GM03348 (cell line): ENCODE measurements around the gene FAM110C.
"Not testable (repeated sequence)": the region's sequence is repeated elsewhere in the genome, so short reads cannot be mapped to it uniquely, and the experiment has no call there.

Experiments
- DNase-seq: peaks from one replicate; pipeline ENCODE4 v3.0.0; 2012; ENCODE audit warnings: low spot score

The FAM110C gene

GRCh38 chr2:44748-45341 is 1.5 kb downstream of the FAM110C start:
- no peak for DNase-seq

DNA sequence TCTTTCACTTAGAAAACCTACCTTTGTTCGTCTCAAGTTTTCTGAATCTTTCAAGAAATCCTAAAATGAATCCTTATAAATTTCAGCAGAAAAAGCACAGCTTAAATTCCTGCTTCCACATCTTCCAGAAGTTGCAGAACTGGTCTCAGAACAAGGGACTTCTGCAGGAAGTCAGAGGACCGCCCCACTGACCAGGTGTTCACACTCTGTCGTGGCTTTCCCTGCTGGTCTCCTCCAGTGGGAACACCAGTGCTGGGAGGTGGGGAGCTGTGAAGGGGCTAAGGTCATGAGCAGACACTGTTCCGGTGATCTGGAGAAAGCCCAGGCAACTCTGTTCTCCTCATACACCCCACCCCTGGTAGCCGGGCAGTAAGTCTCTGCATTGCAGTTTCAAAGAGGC is 3.5 kb downstream of the FAM110C start:
- no peak for DNase-seq

- no peak for DNase-seq
Measured at GRCh38 chr2:40465-40864, 5.8 kb downstream of the FAM110C start.

- DNase-seq, result no peak
Measured at GRCh38 chr2:38155-38554, 8.2 kb downstream of the FAM110C start.

DNA sequence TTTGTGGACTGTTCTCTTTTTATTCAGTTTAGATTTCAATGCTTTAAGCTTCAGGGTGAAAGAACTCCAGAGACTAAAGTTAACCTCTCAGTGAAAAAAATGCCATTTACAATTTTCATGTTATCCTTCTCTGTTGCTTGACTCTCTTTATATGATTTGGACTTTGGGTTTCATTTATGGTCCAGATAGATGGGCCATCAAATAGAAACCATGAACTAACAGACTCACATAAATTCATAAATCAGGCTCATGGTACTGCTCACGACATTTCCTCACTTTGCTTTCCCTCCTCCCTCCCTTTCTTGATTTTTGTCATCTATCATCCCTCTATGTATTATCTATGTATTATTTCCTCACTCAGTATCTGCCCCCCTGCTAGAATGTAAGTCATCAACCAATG is 10.0 kb downstream of the FAM110C start:
- DNase-seq, result no peak

GRCh38 chr2:35852-36251 is 10.5 kb downstream of the FAM110C start:
- no peak for DNase-seq

DNA sequence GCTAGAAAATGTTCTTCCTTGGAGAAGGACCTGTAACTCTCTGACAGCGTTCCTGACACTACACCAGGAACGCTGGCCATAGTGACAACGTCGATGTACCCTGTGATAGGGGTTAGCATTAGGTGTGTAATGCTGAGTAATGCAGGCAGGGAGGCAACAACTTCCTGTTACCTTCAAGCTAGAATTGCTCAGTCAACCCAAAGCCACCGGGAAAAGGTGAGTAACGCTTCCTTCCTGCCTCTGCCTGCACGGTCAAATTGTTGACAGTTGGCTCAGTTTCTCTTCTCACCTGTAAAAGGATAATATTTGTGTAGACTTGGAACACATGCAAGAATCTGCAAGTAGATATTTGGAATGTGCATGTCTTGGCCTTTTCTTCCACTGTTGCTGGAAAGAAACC is 12.7 kb downstream of the FAM110C start:
- DNase-seq, result no peak

DNA sequence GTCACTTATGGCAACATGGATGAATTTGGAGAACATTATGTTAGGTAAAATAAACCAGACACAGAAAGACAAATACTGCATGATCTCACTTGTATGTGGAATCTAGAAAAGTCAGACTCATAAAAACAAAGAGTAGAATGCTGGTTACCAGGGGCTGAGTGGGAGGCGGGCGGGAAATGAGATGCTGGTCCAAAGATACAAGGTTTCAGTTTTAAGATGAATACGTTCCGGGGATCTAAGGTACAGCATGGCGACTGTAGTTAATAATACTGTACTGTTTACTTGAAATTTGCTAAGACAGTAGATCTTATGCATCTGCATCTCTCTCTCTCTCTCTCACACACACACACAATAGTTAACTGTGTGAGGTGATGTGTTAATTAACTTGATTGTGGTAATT is 14.2 kb downstream of the FAM110C start:
- DNase-seq, result no peak

DNA sequence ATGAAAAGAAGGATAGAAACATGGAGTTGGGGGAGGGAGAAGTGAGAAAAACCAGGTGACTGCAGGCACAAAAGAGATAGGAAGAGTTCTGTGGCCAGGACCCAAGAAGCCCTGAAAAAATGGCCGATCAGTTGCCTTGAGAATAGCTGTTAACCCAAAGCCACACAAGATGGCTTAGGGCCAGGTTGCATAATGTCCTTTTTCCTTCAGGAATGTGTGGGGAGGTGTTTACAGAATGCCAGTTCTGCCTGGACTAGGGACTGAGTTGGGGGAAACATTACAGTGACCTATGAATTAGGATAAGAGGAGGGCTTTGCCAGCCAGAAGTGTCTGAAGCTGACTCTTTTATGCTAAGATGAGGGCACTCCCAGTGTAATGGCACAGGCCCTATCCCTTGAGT is 17.1 kb downstream of the FAM110C start:
- DNase-seq, result no peak

DNA sequence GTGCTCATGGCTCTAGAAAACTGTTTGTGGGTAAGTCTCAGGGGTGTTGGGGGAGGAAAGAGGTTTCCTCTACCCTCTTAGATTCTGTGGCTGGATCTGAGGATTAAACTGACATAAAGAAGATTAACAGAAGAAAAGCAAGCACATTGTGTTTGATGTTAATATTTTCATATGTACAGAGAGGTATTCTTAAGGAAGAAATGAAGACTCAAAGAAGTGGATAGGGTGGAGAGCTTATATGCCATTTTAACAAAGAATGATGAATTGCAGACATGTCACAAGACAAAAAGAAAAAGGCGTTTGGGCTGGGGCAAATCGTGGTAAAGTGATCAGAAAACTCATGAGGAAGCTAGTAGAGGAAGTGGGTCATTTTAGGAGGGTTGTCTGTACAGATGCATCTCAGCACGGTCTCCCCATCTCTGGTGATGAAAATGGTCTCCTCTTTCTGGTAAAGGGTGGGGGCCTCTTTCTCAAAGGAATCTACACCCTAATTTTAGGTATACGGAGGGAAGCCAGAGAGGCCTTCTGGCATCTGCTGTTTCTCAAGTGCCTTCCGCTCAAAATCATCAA is 17.8 kb downstream of the FAM110C start:
- DNase-seq, result no peak

DNA sequence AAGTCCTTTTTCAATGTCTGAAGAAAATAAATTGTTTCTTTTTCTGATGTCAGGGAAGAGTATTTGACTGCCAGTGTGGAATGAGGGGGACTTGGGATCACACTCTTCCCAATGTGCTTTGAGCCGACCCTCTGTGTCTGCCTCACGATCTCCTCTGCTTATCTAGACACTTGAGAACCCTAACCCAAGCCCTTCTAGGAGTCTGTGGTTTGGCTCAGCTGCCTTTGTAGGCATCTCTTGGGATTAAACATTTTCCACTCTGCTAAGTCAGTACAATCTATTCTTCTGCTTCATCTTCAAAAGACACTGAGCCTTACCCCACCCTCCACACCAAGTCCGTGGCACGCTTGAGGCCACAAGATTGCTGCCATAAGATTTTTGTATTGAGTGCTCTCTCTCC is 19.4 kb downstream of the FAM110C start:
- no peak for DNase-seq

GRCh38 chr2:25543-25942 is 20.8 kb downstream of the FAM110C start:
- no peak for DNase-seq

DNA sequence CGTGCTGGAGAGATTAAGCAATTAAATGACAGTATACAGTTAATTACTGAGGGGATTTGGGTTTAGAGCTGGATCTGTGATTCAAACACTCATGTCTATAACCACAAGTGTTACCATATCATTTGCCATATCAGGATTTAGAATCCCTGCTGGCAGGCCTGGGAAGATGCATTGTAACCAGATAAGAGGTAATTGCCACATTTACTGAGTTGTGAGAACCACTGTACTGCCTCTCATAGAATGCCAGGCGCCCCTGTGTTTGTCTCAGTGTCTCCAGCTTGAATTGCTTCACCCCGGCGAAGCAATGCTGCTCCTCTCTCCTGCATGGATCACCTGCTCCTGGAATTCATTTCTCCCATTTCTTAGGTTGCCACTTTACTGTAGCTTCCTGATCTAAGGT is 21.7 kb downstream of the FAM110C start:
- DNase-seq, result not testable (repeated sequence)

GRCh38 chr2:24107-24506 is 22.2 kb downstream of the FAM110C start:
- DNase-seq, result no peak

DNA sequence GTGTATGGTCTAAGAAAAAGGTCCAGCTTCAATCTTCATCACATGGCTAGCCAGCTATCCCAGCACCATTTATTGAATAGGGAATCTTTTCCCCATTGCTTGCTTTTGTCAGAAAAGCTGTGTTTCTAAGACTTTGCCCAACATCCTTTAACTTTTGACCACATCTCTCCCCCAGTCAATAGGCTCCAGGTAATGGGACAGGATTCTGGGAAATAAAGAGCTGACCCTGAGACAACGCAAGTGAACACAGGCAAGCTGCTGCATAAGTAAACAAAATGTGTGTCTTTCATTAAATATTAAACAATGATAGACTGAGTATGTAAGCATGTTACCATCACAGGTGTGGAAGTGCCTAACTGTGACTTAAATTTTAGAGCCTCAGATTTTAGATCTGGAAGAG is 23.0 kb downstream of the FAM110C start:
- no peak for DNase-seq

DNA sequence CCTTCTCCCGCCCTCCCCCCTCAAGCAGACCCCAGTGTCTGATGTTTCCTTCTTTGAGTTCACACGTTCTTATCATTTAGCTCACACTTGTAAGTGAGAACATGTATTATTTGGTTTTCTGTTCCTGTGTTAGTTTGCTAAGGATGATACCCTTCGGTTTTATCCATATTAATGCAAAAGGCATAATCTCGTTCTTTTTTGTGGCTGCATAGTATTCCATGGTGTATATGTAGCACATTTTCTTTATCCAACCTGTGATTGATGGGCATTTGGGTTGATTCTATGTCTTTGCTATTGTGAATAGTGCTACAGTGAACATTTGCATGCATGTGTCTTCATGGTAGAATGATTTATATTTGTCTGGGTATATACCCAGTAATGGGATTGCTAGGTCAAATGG is 24.1 kb downstream of the FAM110C start:
- not testable (repeated sequence) for DNase-seq

- DNase-seq, result not testable (repeated sequence)
Measured at GRCh38 chr2:20259-20658, 26.0 kb downstream of the FAM110C start.

GRCh38 chr2:19505-19904 is 26.8 kb downstream of the FAM110C start:
- DNase-seq, result no peak

- DNase-seq, result no peak
Measured at GRCh38 chr2:18402-19271, 27.7 kb downstream of the FAM110C start.

GRCh38 chr2:15916-16315 is 30.4 kb downstream of the FAM110C start:
- not testable (repeated sequence) for DNase-seq

GRCh38 chr2:11248-11941 is 34.9 kb downstream of the FAM110C start:
- no peak for DNase-seq

- DNase-seq, result no peak
Measured at GRCh38 chr2:10222-10875, 36.0 kb downstream of the FAM110C start.
